PFSK-1 (cell line): ENCODE measurements around the gene MYO1D.

ENCODE experiments used
- FOXP2 ChIP-seq: optimal IDR thresholded peaks from 2 replicates; pipeline ENCODE3; 2011; ENCODE audit warnings: borderline replicate concordance, control low read depth, inconsistent platforms; ENCODE audit not compliant: insufficient read depth; ENCODE audit errors: extremely low read length, extremely low read depth
- POLR2AphosphoS5 ChIP-seq: IDR thresholded peaks from 2 replicates; pipeline ENCODE4 v1.6.1; 2012; ENCODE audit warnings: low read depth, mild to moderate bottlenecking, control low read depth, low read length, moderate library complexity
- REST ChIP-seq, 2 experiments: IDR thresholded peaks; 2 replicates each; pipeline versions ENCODE4 v1.6.1 to v1.8.0; 2011 to 2012; ENCODE audit warnings: low read depth in 2 of 2, low read length in 2 of 2, control low read depth in 1 of 2, inconsistent platforms in 1 of 2, mild to moderate bottlenecking in 1 of 2, moderate library complexity in 1 of 2; ENCODE audit not compliant: insufficient read depth in 1 of 2
- SIN3A ChIP-seq: IDR thresholded peaks from 2 replicates; pipeline ENCODE4 v1.6.1; 2012; ENCODE audit warnings: mild to moderate bottlenecking, low read length, moderate library complexity, borderline replicate concordance; ENCODE audit not compliant: insufficient read depth
- TAF1 ChIP-seq: IDR thresholded peaks from 2 replicates; pipeline ENCODE4 v1.6.1; 2012; ENCODE audit warnings: low read length, control low read depth, borderline replicate concordance; ENCODE audit not compliant: insufficient read depth

MYO1D gene

GRCh38 chr17:32696426-32696825 is 180.5 kb downstream of the MYO1D start:
- no peak for TF ChIP-seq FOXP2
- no peak for TF ChIP-seq REST (IDR thresholded peaks at IDR 0.05; ENCODE audit: insufficient read depth in 1 of 2, low read depth in 2 of 2, low read length in 2 of 2)
- no peak for TF ChIP-seq POLR2AphosphoS5
- no peak for TF ChIP-seq TAF1
- TF ChIP-seq SIN3A: no peak

- TF ChIP-seq POLR2AphosphoS5: no peak
- no peak for TF ChIP-seq REST (IDR thresholded peaks at IDR 0.05; ENCODE audit: insufficient read depth in 1 of 2, low read depth in 2 of 2, low read length in 2 of 2)
- no peak for TF ChIP-seq FOXP2
- TF ChIP-seq TAF1: no peak
- TF ChIP-seq SIN3A: no peak
Measured at GRCh38 chr17:32695864-32696263, 181.1 kb downstream of the MYO1D start.

- TF ChIP-seq FOXP2 (no peak), POLR2AphosphoS5 (no peak), TAF1 (no peak), REST (IDR thresholded peaks at IDR 0.05; ENCODE audit: insufficient read depth in 1 of 2, low read depth in 2 of 2, low read length in 2 of 2) (no peak), SIN3A (no peak)
Measured at GRCh38 chr17:32693194-32693897, 183.6 kb downstream of the MYO1D start.

- no peak for TF ChIP-seq SIN3A
- no peak for TF ChIP-seq REST (IDR thresholded peaks at IDR 0.05; ENCODE audit: insufficient read depth in 1 of 2, low read depth in 2 of 2, low read length in 2 of 2)
- TF ChIP-seq FOXP2: no peak
- TF ChIP-seq TAF1: no peak
- TF ChIP-seq POLR2AphosphoS5: no peak
Measured at GRCh38 chr17:32692179-32692578, 184.7 kb downstream of the MYO1D start.
